ENCODE data around the gene SH3GL2. TPM values are rescaled to one million over a fixed set of nuclear protein-coding genes. Genes with fewer than 3 reads are reported as not detected.

The SH3GL2 gene
- total RNA-seq, 1 donor from 2014 or later, result 0.07 TPM

- no peaks in the 10 kb centered on the region for H3K36me3 Mint-ChIP-seq (ENCODE audit: low read depth)
- no peak for DNase-seq (ENCODE audit: low spot score)
- H3K4me3 Mint-ChIP-seq (ENCODE audit: unreplicated experiment), result no peak overlapping the region
- no peak for TF ChIP-seq CTCF (IDR thresholded peaks at IDR 0.05)
- H3K9me3 Mint-ChIP-seq (ENCODE audit: low read depth), result no peaks in the 10 kb centered on the region
- no peaks in the 10 kb centered on the region for H3K4me1 Mint-ChIP-seq (ENCODE audit: low read depth)
- peaks cover 16% of the 10 kb centered on the region for H3K27me3 Mint-ChIP-seq (ENCODE audit: low read depth)
- H3K27ac Mint-ChIP-seq (ENCODE audit: unreplicated experiment), result no peak overlapping the region
Observed at GRCh38 chr9:17624571-17624970, 45.7 kb downstream of the SH3GL2 start.

GRCh38 chr9:17625644-17626388, 47.0 kb downstream of the SH3GL2 start:
- H3K36me3 Mint-ChIP-seq (ENCODE audit: low read depth), result no peaks in the 10 kb centered on the region
- no peak overlapping the region for H3K27ac Mint-ChIP-seq (ENCODE audit: unreplicated experiment)
- H3K9me3 Mint-ChIP-seq (ENCODE audit: low read depth), result no peaks in the 10 kb centered on the region
- DNase-seq (ENCODE audit: low spot score), result no peak
- no peaks in the 10 kb centered on the region for H3K4me1 Mint-ChIP-seq (ENCODE audit: low read depth)
- no peak for TF ChIP-seq CTCF (IDR thresholded peaks at IDR 0.05)
- peaks cover 10% of the 10 kb centered on the region for H3K27me3 Mint-ChIP-seq (ENCODE audit: low read depth)
- H3K4me3 Mint-ChIP-seq (ENCODE audit: unreplicated experiment), result no peak overlapping the region

GRCh38 chr9:17627641-17628040, 48.8 kb downstream of the SH3GL2 start:
- DNase-seq (ENCODE audit: low spot score), result no peak

GRCh38 chr9:17628624-17629023, 49.8 kb downstream of the SH3GL2 start:
- Mint-ChIP-seq H3K36me3 (ENCODE audit: low read depth) (no peaks in the 10 kb centered on the region), H3K9me3 (ENCODE audit: low read depth) (no peaks in the 10 kb centered on the region), H3K27ac (ENCODE audit: unreplicated experiment) (no peak overlapping the region), H3K27me3 (ENCODE audit: low read depth) (peaks cover 5% of the 10 kb centered on the region), H3K4me3 (ENCODE audit: unreplicated experiment) (no peak overlapping the region), H3K4me1 (ENCODE audit: low read depth) (no peaks in the 10 kb centered on the region)
- TF ChIP-seq CTCF (IDR thresholded peaks at IDR 0.05), result no peak
- DNase-seq (ENCODE audit: low spot score), result no peak

More at GRCh38 chr9:17627641-17628040, 48.8 kb downstream of the SH3GL2 start:
- TF ChIP-seq CTCF (IDR thresholded peaks at IDR 0.05), result no peak
- Mint-ChIP-seq H3K4me3 (ENCODE audit: unreplicated experiment) (no peak overlapping the region), H3K27me3 (ENCODE audit: low read depth) (peaks cover 7% of the 10 kb centered on the region), H3K9me3 (ENCODE audit: low read depth) (no peaks in the 10 kb centered on the region), H3K36me3 (ENCODE audit: low read depth) (no peaks in the 10 kb centered on the region), H3K4me1 (ENCODE audit: low read depth) (no peaks in the 10 kb centered on the region), H3K27ac (ENCODE audit: unreplicated experiment) (no peak overlapping the region)

GRCh38 chr9:17630531-17630949, 51.7 kb downstream of the SH3GL2 start:
- no peak for DNase-seq (ENCODE audit: low spot score)
- Mint-ChIP-seq H3K9me3 (ENCODE audit: low read depth) (peaks cover 3% of the 10 kb centered on the region), H3K4me1 (ENCODE audit: low read depth) (no peaks in the 10 kb centered on the region), H3K36me3 (ENCODE audit: low read depth) (no peaks in the 10 kb centered on the region), H3K4me3 (ENCODE audit: unreplicated experiment) (no peak overlapping the region), H3K27ac (ENCODE audit: unreplicated experiment) (no peak overlapping the region), H3K27me3 (ENCODE audit: low read depth) (peaks cover 5% of the 10 kb centered on the region)
- no peak for TF ChIP-seq CTCF (IDR thresholded peaks at IDR 0.05)
